Kidney glomerular epithelial cell (primary cell): ENCODE measurements around the gene DECR2.
"Not testable (repeated sequence)": the region's sequence is repeated elsewhere in the genome, so short reads cannot be mapped to it uniquely, and the experiment has no call there.

ENCODE experiments used
- DNase-seq: peaks from one replicate; lab custom pipeline; 2025; lab: John Stamatoyannopoulos, UW

DECR2 gene

DNA sequence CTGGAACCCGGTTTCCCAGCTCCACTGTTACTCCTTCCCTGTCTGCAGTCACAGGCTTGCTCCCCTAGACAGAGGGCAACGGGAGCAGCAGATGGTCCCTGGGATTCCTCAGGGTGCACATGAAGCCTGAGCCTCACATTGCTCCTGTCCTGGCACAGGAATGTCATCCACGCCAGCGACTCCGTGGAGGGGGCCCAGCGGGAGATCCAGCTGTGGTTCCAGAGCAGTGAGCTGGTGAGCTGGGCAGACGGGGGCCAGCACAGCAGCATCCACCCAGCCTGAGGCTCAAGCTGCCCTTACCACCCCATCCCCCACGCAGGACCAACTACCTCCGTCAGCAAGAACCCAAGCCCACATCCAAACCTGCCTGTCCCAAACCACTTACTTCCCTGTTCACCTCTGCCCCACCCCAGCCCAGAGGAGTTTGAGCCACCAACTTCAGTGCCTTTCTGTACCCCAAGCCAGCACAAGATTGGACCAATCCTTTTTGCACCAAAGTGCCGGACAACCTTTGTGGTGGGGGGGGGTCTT is 1.6 kb upstream of the DECR2 start:
- DNase-seq = no peak

DNA sequence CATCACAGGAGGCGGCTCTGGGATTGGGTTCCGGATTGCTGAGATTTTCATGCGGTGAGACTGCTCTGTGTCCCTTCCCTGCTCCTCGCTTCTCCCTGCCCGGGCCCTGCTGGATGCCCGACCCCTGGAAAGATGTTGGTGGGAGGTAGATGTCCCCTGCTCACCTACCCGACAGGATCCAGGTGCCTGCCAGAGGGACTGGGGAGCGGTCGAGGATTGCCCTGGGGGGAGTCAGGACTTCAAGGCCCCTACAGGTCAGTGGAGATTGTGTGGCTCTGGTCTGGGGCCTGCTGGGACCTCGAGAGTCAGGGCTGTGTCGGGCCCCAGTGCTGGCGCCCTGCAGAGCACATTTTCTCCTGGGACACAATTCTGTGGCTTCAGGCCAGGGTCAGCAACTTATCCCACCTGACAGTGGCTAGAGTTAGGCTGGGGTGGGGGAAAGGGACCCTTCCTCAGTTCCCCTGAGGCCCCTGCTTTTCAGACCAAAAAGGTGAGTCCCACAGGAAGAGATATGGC is 3.3 kb downstream of the DECR2 start:
- DNase-seq = no peak

- no peak for DNase-seq
These were observed 4.1 kb downstream of the DECR2 start for GRCh38 chr16:405548-406506.

DNA sequence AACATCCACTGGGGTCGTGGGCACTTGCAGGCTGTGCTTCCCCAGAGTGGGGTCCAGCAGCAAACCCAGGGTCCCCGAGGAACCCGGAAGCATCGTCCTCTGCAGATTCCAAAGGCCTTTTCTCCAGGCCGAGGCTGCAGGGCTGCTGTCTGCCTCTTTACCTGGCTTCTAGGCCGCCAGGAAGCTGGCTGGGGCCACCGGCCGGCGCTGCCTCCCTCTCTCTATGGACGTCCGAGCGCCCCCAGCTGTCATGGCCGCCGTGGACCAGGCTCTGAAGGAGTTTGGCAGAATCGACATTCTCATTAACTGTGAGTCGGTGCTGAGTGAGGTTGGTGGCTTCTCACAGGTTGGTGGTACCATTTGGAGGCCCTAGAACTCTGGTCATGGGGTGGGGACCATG is 5.6 kb downstream of the DECR2 start:
- DNase-seq = no peak

DNA sequence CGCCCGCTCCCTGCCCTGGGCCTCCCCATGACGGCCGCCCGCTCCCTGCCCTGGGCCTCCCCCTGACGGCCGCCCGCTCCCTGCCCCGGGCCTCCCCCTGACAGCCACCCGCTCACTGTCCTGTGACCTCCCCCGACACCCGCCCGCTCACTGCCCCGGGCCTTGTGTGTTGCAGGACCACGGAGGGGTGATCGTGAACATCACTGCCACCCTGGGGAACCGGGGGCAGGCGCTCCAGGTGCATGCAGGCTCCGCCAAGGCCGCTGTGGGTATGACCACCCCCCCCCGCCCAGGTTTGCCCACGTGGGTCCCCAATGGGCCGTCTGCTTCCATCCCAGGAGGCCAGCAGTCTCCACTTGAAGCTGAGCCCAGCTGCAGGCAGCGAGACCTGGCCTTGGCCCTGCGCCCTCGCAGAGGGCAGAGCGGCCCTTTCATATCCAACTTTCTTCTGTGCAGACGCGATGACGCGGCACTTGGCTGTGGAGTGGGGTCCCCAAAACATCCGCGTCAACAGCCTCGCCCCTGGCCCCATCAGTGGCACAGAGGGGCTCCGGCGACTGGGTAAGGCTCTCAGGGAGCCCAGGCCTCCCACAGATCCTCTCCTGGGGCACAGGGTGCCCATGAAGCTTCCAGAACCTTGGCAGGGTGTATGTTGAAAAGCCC is 9.0 kb downstream of the DECR2 start:
- DNase-seq = no peak

DNA sequence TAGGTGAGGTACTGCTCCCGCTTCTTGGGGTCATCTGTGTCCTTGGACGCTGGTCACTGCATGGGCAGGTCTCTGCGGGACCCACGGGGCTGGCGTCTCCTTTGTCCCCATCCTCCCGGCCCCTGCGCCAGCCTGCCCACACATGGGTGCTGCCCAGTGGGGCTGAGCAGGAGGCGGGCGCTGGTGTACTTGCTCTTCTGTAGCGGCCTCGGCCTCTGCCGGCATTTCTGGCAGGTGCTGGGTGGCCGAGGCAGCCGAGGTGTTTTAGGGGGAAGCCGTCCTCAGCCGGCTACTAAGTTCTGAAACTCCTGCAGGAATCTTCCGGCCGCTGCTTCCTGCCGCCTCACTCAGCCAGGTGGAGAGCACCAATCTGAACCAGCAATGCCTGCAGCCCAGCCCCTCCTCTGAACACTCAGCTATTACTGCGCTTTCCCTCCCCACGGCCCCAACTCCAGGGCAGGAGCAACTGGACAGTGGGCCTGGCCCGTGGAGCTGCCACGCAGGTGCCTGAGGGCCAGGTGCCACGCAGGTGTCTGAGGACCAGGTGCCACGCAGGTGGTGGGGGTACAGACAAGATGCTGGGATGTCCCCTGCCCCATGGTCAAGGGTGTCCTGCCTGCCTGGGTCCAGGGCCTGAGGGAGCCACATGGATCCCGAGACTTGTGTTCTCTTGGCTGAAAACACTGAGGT is 10.0 kb downstream of the DECR2 start:
- no peak for DNase-seq

DNA sequence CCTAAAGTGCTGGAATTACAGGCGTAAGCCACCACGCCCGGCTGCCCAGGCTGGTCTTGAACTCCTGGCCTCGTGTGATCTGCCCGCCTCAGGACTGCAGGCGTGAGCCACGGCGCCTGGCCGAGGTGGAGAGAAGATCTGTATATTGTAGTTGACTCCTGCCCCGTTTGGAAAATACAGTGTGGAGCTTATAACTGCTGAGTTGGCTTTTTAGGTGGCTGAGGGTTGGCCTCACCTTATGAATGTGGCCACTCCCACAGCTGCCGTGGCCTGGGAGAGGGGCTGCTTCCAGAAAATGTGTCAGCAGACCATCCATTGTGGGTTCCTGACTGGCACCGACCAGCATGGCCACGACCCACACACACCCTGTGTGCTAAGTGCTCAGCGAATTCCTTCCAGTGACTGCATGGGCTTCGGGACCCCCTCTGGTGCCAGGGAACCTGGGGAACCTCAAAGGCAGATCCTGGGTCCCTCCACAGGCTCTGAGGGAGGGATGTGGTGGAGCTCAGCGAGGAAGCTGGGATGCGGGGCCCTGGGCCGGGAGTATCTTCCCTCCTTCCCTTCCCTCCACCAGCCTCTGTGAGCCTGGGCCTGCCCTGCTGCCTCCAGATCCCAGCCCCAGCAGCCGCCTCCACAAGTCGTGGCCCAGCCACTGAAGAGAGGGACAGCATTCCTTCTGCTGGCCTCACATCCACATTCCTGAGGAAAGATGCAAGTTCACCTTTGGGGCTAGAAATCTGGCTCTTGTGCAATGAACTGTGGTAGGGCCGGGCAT is 12.9 kb downstream of the DECR2 start:
- no peak for DNase-seq

GRCh38 chr16:415170-415498 is 13.4 kb downstream of the DECR2 start:
- DNase-seq = not testable (repeated sequence)

- not testable (repeated sequence) for DNase-seq
These were observed 20.5 kb downstream of the DECR2 start for GRCh38 chr16:422179-422578.

GRCh38 chr16:424033-424622 is 22.4 kb downstream of the DECR2 start:
- DNase-seq = peak; percentile 82

GRCh38 chr16:424623-425081 is 23.0 kb downstream of the DECR2 start:
- no peak for DNase-seq

DNA sequence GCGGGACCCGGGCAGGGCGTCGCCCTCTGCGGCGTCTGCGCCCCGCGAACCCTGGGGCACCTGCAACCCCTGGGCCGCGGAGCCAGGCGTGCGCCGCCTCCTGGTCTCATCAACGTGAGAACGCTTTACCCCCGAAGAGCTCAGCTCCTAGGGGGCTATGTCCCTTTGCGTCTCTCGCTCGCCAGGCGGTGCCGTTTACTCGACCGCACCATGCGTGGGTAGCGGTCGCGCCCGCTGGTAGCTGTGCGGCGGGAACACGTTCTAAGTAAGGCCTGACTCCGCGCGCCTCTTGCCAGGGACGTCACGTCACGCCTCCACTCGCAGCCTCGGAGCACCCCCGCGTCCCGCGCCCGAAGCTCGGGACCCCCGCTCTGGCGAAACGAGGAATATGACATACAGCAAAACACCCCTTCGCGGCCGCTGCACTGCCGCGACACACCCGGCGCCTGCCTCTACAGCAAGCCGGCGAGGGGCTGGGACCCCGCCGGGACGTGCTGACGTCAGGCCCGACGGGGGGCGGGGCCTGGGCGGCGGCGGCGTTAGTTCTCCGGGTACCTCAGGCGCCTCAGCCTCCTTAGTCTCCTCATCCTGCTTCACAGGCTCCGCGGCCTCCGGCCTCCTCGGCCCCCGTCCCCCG is 23.5 kb downstream of the DECR2 start, which contains the start of gene RAB11FIP3:
RAB11FIP3 (plus strand) TSS at position 568 of the 637 bp plus-strand sequence. CDS start 358 bp downstream, outside the sequence.
- DNase-seq = peak; percentile 48

- no peak for DNase-seq
These were observed 24.0 kb downstream of the DECR2 start for GRCh38 chr16:425740-426114.

DNA sequence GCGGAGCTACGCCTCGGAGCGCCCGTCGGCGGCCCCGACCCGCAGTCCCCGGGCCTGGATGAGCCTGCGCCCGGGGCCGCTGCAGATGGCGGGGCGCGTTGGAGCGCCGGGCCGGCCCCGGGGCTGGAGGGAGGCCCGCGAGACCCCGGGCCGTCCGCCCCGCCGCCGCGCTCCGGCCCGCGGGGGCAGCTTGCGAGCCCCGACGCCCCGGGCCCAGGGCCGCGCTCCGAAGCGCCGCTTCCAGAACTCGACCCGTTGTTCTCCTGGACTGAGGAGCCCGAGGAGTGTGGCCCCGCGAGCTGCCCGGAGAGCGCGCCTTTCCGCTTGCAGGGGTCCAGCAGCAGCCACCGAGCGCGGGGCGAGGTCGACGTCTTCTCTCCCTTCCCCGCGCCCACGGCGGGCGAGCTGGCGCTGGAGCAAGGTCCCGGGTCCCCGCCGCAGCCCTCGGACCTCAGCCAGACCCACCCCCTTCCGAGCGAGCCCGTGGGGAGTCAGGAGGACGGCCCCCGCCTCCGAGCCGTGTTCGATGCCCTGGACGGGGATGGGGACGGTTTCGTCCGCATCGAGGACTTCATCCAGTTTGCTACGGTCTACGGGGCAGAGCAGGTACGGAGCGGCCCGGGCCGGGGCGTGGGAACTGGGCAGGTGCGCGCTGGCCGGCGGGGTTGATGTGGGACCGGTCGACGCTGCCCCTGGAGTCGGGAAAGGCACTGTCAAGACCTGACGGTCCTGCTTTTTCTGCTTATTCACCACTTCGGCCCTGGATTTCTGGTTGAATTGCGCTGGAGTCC is 24.6 kb downstream of the DECR2 start:
- DNase-seq = no peak

DNA sequence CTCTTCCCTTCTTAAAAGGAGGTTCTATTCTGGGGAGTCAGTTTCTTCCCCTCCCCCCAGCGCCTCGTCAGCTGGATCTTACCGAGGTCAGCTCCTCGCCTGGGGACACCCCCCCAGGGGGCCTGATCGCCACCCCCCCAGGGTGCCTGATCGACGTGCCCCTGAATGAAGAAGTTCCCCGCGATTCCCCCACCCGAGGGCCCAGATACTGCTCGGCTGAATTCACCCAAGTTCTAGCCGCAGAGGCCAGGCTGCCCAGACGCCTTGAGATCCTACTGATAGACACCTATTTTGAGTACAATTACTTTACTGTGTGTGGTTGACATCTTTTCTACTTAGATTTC is 25.2 kb downstream of the DECR2 start:
- no peak for DNase-seq

DNA sequence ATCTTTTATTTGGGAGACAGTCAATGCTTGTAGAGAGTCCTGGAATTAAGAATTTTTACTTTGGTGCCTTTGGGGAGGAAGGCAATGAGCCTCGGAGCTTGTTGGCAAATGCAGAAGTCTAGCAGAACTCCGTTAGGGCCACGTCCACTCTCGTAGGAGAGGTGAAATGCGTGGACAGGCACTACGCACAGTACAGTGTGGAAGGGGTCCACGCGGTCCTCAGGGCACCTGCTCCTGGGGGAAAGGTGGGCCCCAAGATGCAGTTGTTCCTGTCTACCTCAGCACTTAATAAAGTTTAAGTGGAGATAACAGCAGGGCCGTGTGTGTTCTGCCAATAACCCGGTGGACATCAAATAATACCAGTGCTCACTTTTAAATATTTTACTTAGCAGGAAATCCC is 25.6 kb downstream of the DECR2 start:
- DNase-seq = no peak

DNA sequence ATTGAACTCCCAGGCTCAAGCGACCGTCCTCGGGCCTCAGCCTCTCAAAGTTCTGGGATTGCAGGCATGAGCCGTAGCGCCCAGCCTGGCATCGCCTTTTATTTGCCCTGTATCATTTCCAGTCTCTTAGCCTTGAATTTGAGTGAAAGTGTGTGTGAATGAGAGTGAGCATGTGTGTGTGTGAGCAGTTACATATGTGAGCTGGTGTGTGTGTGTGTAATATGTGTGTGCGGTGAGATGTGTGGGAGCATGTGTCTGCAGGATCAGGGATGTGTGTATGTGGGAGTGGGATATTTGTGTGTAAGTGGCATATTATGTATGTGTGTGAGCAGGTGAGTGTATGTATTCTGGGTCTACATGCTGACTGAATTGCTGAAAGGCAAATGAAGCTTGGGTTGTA is 29.2 kb downstream of the DECR2 start:
- DNase-seq = no peak

- no peak for DNase-seq
These were observed 38.9 kb downstream of the DECR2 start for GRCh38 chr16:440627-441026.

GRCh38 chr16:441447-441846 is 39.8 kb downstream of the DECR2 start:
- no peak for DNase-seq

DNA sequence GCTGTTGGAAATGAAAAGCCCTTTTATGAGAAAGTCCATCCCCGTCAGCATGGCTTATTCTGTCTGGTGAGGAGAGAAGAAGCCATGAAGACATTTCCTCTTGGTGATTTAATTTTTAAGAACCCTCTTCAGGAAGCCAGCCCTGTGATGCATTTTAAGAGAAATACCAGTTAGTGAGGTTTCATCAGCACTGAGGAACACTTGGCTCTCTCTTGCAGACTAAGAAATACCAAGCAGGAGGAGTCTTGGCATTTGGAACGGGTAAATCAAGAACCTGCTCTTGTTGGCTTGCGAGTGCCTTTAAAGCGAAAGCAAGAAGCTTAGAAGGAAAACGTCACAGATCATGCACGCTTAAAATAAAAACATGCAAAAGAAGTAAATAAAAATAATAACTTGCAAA is 41.3 kb downstream of the DECR2 start:
- DNase-seq = no peak
